ENCODE data around the gene TSPAN4.
A peak's percentile ranks its signal among the peaks of the same experiment; 100 is the strongest.

TSPAN4 gene

GRCh38 chr11:875203-875602, 32.6 kb downstream of the TSPAN4 start:
- Histone ChIP-seq H3K27ac (replicated peaks) (no peak overlapping the region), H3K27me3 (ENCODE audit: insufficient read depth, poor library complexity, severe bottlenecking) (no peaks in the 10 kb centered on the region), H3K4me3 (replicated peaks; ENCODE audit: insufficient read depth, low read length) (no peak overlapping the region)
- TF ChIP-seq POLR2AphosphoS5 (IDR thresholded peaks at IDR 0.05; ENCODE audit: low read depth) (no peak), SPI1 (IDR thresholded peaks at IDR 0.05; ENCODE audit: borderline replicate concordance, low read depth) (no peak), GABPA (IDR thresholded peaks at IDR 0.05; ENCODE audit: low read depth) (no peak), CTCF (IDR thresholded peaks at IDR 0.05; ENCODE audit: insufficient read depth, low read length) (no peak), REST (IDR thresholded peaks at IDR 0.05; ENCODE audit: insufficient replicate concordance, low read depth) (no peak)
- DNase-seq (ENCODE audit: low read depth in 1 of 2, low spot score in 1 of 2): no peak

DNA sequence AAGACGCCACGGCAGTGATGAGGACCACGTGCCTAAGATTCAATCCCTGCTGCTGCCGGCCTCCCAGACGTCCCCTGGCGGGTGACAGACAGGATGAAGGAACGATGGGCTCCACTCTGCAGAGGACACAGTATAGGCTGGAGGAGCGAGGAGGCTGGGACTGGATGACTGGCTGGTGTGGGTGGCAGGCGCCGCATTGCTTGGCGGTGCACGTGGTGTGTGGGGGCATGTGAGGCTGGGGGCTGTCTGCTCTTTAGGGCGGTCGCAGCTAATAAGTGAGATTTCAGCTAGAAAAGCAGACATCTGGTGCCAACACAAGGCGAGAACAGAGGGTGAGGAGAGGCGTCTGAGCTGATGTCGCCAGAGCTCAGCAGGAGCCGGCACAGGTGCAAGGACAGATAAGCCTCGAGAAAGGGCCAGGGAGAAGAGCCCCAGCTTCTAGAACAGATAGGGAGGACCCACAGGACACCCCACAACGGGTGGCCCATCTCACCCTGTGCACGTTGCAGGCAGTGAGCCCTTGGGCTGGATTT, 33.2 kb downstream of the TSPAN4 start:
- no peak for TF ChIP-seq CTCF (IDR thresholded peaks at IDR 0.05; ENCODE audit: insufficient read depth, low read length)
- DNase-seq (ENCODE audit: low read depth in 1 of 2, low spot score in 1 of 2): no peak
- Histone ChIP-seq H3K27ac (replicated peaks) (no peak overlapping the region), H3K4me3 (replicated peaks; ENCODE audit: insufficient read depth, low read length) (no peak overlapping the region), H3K27me3 (ENCODE audit: insufficient read depth, poor library complexity, severe bottlenecking) (no peaks in the 10 kb centered on the region)

- no peak for TF ChIP-seq CTCF (IDR thresholded peaks at IDR 0.05; ENCODE audit: insufficient read depth, low read length)
- TF ChIP-seq SPI1 (IDR thresholded peaks at IDR 0.05; ENCODE audit: borderline replicate concordance, low read depth): no peak
- TF ChIP-seq GABPA (IDR thresholded peaks at IDR 0.05; ENCODE audit: low read depth): no peak
- TF ChIP-seq REST (IDR thresholded peaks at IDR 0.05; ENCODE audit: insufficient replicate concordance, low read depth): no peak
- TF ChIP-seq POLR2AphosphoS5 (IDR thresholded peaks at IDR 0.05; ENCODE audit: low read depth): no peak
- Histone ChIP-seq H3K4me3 (replicated peaks; ENCODE audit: insufficient read depth, low read length) (no peak overlapping the region), H3K27me3 (ENCODE audit: insufficient read depth, poor library complexity, severe bottlenecking) (no peaks in the 10 kb centered on the region), H3K27ac (replicated peaks) (no peak overlapping the region)
- DNase-seq (ENCODE audit: low read depth in 1 of 2, low spot score in 1 of 2): no peak
Measured at GRCh38 chr11:876545-876944, 33.9 kb downstream of the TSPAN4 start.

GRCh38 chr11:877565-877964, 34.9 kb downstream of the TSPAN4 start:
- H3K27me3 ChIP-seq (ENCODE audit: insufficient read depth, poor library complexity, severe bottlenecking): no peaks in the 10 kb centered on the region
- TF ChIP-seq SPI1 (IDR thresholded peaks at IDR 0.05; ENCODE audit: borderline replicate concordance, low read depth): no peak
- TF ChIP-seq CTCF (IDR thresholded peaks at IDR 0.05; ENCODE audit: insufficient read depth, low read length): no peak
- no peak for TF ChIP-seq REST (IDR thresholded peaks at IDR 0.05; ENCODE audit: insufficient replicate concordance, low read depth)
- TF ChIP-seq POLR2AphosphoS5 (IDR thresholded peaks at IDR 0.05; ENCODE audit: low read depth): no peak
- TF ChIP-seq GABPA (IDR thresholded peaks at IDR 0.05; ENCODE audit: low read depth): no peak
- H3K4me3 ChIP-seq (replicated peaks; ENCODE audit: insufficient read depth, low read length): no peak overlapping the region
- peak; percentile 7 to 16 for DNase-seq (ENCODE audit: low read depth in 1 of 2, low spot score in 1 of 2)
- no peak overlapping the region for H3K27ac ChIP-seq (replicated peaks)
